Measurements from ENCODE around the gene DMKN.

DNA sequence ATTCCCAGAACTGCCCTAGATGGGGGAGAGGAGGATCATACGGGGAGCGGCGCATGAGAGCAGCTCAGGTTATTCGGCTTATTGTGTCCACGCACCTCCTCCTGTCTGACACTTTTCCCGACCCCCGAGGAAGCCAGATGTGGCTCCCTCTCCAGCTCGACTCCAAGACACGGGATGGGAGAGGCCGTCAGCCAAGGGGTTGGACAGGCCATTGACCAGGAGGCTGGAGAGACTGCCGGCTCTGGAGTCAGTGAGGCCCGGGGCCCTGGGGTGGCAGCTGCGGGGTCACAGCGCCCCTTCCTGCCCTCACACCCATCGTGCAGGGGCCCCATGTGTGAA is 2.9 kb downstream of the DMKN start:
- TF ChIP-seq CTCF (conservative IDR thresholded peaks at IDR 0.05; ENCODE audit: low read length), result no peak
- no peak for TF ChIP-seq EZH2phosphoT487 (IDR thresholded peaks at IDR 0.05; ENCODE audit: borderline replicate concordance)
